Cardiac muscle cell (in vitro differentiated cells and primary cell): ENCODE data around the gene PSKH1. TPM values are rescaled to one million over a fixed set of nuclear protein-coding genes. Genes with fewer than 3 reads are reported as not detected.

ENCODE experiments used
- DNase-seq, 2 donors: peaks; one replicate each; pipeline versions ENCODE4 v3.0.0 to v3.0.0-alpha.2; 2010 to 2017; ENCODE audit warnings: low read depth in 1 of 2, low spot score in 1 of 2
- H3K27ac ChIP-seq: fragments of 200-600 bp; sonication (generic); 2 replicates; pipeline ENCODE4 v1.5.1; 2016
- H3K27me3 ChIP-seq: fragments of 200-600 bp; sonication (generic); 2 replicates; pipeline ENCODE4 v1.6.0; 2016; ENCODE audit warnings: control low read depth
- H3K36me3 ChIP-seq: fragments of 200-600 bp; sonication (generic); 2 replicates; pipeline ENCODE4 v1.5.1; 2016; ENCODE audit warnings: control low read depth
- H3K4me1 ChIP-seq: fragments of 200-600 bp; sonication (generic); 2 replicates; pipeline ENCODE4 v1.8.1; 2017; ENCODE audit warnings: low read depth, mild to moderate bottlenecking, mixed run types
- H3K4me3 ChIP-seq: fragments of 200-600 bp; sonication (generic); 2 replicates; pipeline ENCODE4 v1.5.1; 2016; ENCODE audit warnings: mild to moderate bottlenecking
- H3K9me3 ChIP-seq: fragments of 200-600 bp; sonication (generic); 2 replicates; pipeline ENCODE4 v1.5.1; 2017; ENCODE audit warnings: low read depth, mild to moderate bottlenecking, control low read depth
- polyA plus RNA-seq: library from polyadenylated mRNA; unstranded; fragments of >200 nt; fragmentation: Nextera tagmentation; extraction: Ambion mirVana; gene quantifications from 2 replicates; pipeline ENCODE4 v1.2.1, GENCODE V29; 2016
- total RNA-seq: library from RNA; depleted of rRNA; stranded (reverse); fragments of >200 nt; gene quantifications from 2 replicates; pipeline ENCODE4 v1.2.3, GENCODE V29; 2016
- TF ChIP-seq, protein P1 (sequence below): IDR thresholded peaks from 2 replicates; pipeline ENCODE4 v1.5.1; 2012; ENCODE audit warnings: low read depth, mild to moderate bottlenecking, low read length

PSKH1 gene
- total and polyA plus RNA-seq, 2 experiments from 2014 or later: 31.0 to 48.8 TPM

DNA sequence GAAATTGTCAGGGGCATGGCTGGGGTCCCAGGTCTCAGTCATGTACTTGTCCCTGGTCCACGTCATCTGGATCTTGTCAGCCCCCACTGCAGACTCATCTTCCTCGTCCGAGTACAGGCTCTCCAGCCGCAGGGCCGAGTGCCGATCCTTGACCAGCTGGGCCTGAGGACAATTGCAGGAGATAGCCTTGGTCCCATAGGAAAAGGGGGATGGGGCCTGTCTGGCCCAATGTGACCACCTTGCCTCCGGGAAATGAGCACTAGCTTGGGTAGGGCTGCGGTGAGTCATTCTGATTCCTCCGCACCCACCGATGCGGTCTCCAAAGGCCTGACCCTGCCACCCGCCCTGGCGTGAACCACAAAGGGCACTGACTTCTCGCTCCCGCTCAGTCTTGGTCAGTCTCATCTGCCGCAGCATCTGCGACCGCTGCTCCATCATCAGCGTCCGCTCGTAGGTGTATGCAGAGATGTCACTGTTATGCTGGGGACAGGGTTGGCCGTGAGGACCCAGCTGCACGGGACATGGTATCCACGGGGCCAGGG lies 52.4 kb downstream of the PSKH1 start:
- H3K36me3 ChIP-seq: peaks cover 35% of the 10 kb centered on the region

DNA sequence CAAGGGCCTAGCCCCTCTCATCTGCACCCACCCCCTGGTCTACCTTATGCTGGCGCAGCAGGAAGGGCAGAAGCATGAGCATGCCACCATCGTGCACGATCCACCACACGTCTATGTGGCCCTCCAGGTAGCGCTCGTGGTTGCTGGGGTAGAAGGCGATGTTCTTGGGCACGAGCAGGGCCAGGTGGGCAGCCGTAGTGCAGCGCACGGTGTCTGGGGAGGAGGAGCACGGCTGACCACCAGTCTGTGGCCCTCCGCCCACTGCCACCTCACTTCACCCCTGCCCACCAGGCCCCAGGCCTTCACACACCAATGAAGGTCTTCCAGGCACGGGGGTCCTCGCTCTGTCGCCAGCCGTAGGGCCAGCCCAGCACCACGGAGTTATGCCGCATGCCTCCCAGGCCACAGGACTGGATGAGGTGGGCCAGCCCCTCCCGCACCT lies 53.1 kb downstream of the PSKH1 start:
- H3K4me3 ChIP-seq: no peak overlapping the region
- no peaks in the 10 kb centered on the region for H3K9me3 ChIP-seq
- H3K27ac ChIP-seq: no peak overlapping the region
- TF ChIP-seq, protein P1, sequence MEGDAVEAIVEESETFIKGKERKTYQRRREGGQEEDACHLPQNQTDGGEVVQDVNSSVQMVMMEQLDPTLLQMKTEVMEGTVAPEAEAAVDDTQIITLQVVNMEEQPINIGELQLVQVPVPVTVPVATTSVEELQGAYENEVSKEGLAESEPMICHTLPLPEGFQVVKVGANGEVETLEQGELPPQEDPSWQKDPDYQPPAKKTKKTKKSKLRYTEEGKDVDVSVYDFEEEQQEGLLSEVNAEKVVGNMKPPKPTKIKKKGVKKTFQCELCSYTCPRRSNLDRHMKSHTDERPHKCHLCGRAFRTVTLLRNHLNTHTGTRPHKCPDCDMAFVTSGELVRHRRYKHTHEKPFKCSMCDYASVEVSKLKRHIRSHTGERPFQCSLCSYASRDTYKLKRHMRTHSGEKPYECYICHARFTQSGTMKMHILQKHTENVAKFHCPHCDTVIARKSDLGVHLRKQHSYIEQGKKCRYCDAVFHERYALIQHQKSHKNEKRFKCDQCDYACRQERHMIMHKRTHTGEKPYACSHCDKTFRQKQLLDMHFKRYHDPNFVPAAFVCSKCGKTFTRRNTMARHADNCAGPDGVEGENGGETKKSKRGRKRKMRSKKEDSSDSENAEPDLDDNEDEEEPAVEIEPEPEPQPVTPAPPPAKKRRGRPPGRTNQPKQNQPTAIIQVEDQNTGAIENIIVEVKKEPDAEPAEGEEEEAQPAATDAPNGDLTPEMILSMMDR: no peak
- H3K36me3 ChIP-seq: peaks cover 42% of the 10 kb centered on the region
- H3K4me1 ChIP-seq: no peaks in the 10 kb centered on the region
- H3K27me3 ChIP-seq: no peaks in the 10 kb centered on the region
- DNase-seq: no peak

More for the DNA sequence above, 52.4 kb downstream of the PSKH1 start:
- Histone ChIP-seq H3K27me3 (no peaks in the 10 kb centered on the region), H3K9me3 (no peaks in the 10 kb centered on the region), H3K4me1 (no peaks in the 10 kb centered on the region), H3K27ac (no peak overlapping the region), H3K4me3 (no peak overlapping the region)
- no peak for DNase-seq
- TF ChIP-seq, protein P1: no peak

DNA sequence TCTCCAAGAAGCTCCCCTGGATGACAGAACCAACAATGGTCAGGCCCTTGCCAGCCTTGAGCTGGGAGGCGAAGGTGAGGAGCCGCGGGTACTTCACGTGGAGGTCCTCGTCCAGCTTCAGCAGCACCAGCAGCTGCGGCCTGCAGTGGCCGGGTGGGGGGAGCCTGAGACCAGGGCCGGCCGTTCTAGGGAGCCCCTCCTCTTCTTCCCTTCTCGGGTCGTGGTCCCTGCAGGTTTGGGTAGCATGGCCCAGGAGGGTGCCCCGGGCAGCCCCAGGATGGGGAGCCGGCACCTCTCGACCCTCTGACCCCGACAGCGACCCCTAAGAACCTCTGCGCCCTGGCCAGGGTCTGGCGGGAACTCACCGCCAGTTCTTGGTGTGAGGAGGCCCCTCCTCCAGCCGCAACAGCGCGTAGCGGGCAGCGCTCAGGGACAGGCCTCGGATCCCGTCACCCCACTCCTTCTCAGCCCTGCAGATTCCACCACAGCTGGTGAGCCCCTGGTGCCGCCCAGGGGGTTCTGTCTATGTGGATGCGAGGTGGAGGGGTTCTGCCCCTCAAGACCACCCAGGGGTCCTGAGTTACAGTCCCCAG lies 54.0 kb downstream of the PSKH1 start:
- Histone ChIP-seq H3K27me3 (no peaks in the 10 kb centered on the region), H3K27ac (no peak overlapping the region), H3K9me3 (no peaks in the 10 kb centered on the region), H3K4me1 (no peaks in the 10 kb centered on the region), H3K36me3 (peaks cover 50% of the 10 kb centered on the region), H3K4me3 (no peak overlapping the region)
- TF ChIP-seq, protein P1: no peak
- DNase-seq: no peak

DNA sequence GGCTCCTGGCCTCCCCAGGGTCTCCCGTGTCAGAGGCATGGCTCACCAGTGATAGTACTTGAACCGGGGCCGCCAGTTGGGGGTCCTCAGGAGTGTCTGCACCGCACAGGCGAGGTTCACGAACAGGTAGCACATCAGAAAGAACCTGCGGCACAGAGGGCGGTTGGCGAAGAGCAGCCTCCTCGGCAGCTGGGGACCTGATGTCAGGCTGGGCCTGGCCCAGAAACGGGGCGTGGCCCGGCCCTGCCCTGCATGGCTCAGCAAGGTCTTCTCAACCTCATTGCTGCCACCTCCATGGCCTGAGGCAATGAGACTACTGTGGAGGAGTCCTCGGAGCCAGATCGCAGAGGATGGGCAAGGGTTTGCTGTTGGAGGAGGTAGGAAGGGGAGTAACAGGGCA lies 55.0 kb downstream of the PSKH1 start:
- H3K36me3 ChIP-seq: peaks cover 52% of the 10 kb centered on the region
- no peaks in the 10 kb centered on the region for H3K4me1 ChIP-seq

DNA sequence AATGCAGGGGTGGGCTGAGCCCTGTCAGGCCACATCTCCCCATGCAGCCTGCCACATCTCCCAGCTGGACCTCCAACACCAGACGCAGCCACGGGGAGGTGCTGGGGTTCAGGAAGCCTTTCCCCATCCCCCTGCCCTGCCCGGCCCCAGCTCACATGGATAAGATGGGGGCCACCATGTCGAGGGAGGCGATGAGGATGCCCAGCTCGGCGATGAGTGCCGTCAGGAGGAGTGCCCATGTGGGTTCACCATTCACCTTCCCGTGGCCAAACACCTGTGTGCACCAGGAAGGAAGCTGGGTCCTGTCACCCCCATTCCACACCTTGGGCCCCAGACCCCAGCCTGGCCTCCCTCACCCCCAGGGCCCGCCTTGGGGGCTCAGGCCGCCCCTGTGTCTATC lies 56.6 kb downstream of the PSKH1 start:
- peaks cover 59% of the 10 kb centered on the region for H3K36me3 ChIP-seq
- H3K4me3 ChIP-seq: no peak overlapping the region
- no peak for DNase-seq
- H3K27me3 ChIP-seq: no peaks in the 10 kb centered on the region
- no peaks in the 10 kb centered on the region for H3K4me1 ChIP-seq
- H3K27ac ChIP-seq: no peak overlapping the region
- TF ChIP-seq, protein P1: no peak
- H3K9me3 ChIP-seq: no peaks in the 10 kb centered on the region

More for the DNA sequence above, 55.0 kb downstream of the PSKH1 start:
- DNase-seq: no peak
- Histone ChIP-seq H3K27me3 (no peaks in the 10 kb centered on the region), H3K4me3 (no peak overlapping the region), H3K27ac (no peak overlapping the region), H3K9me3 (no peaks in the 10 kb centered on the region)
- TF ChIP-seq, protein P1: no peak
